Natural killer cell treated with Interleukin-12 subunit alpha and Interleukin-12 subunit beta and Interleukin-15 and Interleukin-18, amount 100 ng/mL, for 72 hours (primary cell): Measurements from ENCODE around the gene CCND2. TPM values are rescaled to one million over a fixed set of nuclear protein-coding genes. Genes with fewer than 3 reads are reported as not detected.

Experiments used
- ATAC-seq, 2 donors: fragments of 150-1000 bp; cut with Tn5 transposase in 1 of 2; sonication (Bioruptor Pico), chemical (Tn5 transposase) in 1 of 2; 2 replicates each; pipeline ENCODE4 v1.10.0; 2021
- DNase-seq: peaks from one replicate; pipeline ENCODE4 v3.0.0; 2022; ENCODE audit warnings: low spot score
- H3K27ac Mint-ChIP-seq, 2 donors: 1 replicate in 1 of 2; 2 replicates in 1 of 2; pipeline ENCODE4 v1.8.0; 2022; ENCODE audit warnings: mixed read lengths in 2 of 2, mild to moderate bottlenecking in 1 of 2, moderate library complexity in 1 of 2
- H3K27me3 Mint-ChIP-seq, 2 donors: 1 replicate in 1 of 2; 2 replicates in 1 of 2; pipeline ENCODE4 v1.8.0; 2022; ENCODE audit warnings: mixed read lengths in 2 of 2
- H3K36me3 Mint-ChIP-seq: one replicate; pipeline ENCODE4 v1.8.0; 2022; ENCODE audit warnings: mixed read lengths
- H3K4me1 Mint-ChIP-seq, 2 donors: 1 replicate in 1 of 2; 2 replicates in 1 of 2; pipeline ENCODE4 v1.8.0; 2022; ENCODE audit warnings: low read depth in 2 of 2, mixed read lengths in 2 of 2, mild to moderate bottlenecking in 1 of 2
- H3K4me3 Mint-ChIP-seq: one replicate; pipeline ENCODE4 v1.8.0; 2022; ENCODE audit warnings: mixed read lengths
- H3K9me3 Mint-ChIP-seq: 2 replicates; pipeline ENCODE4 v1.8.0; 2022; ENCODE audit warnings: mixed read lengths
- total RNA-seq, 2 donors: library from RNA; stranded (reverse); gene quantifications; one replicate each; pipeline ENCODE4 v1.2.3, GENCODE V29; 2022

Gene CCND2
- total RNA-seq, 2 donors from 2014 or later = 942 to 1,190 TPM

DNA sequence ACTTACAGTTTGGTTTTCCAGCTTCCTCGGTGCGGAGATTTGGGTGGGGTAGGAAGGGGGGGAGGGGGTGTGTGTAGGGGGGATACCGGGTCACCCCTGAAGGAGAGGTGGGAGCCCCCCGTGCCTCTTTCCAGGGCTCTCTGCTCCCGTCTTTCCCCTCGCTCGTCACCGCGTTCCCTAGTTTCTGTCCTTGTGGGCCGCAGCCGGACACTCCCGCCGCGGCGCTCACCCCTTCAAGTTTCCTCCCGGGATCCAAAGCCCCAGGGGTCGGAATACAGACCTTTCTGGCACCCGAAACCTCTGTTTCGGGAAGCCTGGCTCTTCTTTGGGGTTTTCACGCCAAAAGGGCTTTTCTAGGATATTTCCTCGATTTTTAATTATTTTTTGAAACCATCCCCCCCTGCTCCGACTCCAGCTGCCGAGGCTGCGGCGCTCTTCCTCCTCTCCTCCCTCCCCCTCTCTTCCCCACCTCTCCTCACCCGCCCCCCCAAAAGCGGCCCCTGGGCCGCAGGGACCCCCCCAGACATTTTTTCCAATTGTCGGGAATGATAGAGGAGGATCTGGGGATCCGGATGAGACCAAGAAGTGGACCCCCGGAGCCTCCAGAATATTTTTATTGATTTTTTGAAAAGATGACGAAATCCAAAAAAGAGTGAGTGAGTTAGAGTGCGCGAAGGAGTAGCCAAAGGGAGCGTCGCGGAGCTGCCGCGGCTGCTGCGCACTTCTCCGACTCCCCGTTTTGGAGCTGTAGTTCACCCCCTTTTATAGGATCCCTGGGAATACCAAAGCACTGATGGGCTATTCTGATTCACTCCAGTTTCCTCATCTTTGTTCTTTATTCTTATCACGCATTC lies 1.7 kb downstream of the CCND2 start:
- ATAC-seq (no peak), DNase-seq (no peak)
- H3K27me3 Mint-ChIP-seq = no peaks in the 10 kb centered on the region
- peak overlapping the region; percentile 93 to 94 for H3K27ac Mint-ChIP-seq
- H3K4me3 Mint-ChIP-seq = peak overlapping the region; percentile 99
- peaks cover 44 to 54% of the 10 kb centered on the region in 2 donors for H3K4me1 Mint-ChIP-seq
- peaks cover 52% of the 10 kb centered on the region for H3K36me3 Mint-ChIP-seq
- H3K9me3 Mint-ChIP-seq = no peaks in the 10 kb centered on the region

- no peak for DNase-seq
These were observed 2.3 kb downstream of the CCND2 start for GRCh38 chr12:4275870-4276301.

DNA sequence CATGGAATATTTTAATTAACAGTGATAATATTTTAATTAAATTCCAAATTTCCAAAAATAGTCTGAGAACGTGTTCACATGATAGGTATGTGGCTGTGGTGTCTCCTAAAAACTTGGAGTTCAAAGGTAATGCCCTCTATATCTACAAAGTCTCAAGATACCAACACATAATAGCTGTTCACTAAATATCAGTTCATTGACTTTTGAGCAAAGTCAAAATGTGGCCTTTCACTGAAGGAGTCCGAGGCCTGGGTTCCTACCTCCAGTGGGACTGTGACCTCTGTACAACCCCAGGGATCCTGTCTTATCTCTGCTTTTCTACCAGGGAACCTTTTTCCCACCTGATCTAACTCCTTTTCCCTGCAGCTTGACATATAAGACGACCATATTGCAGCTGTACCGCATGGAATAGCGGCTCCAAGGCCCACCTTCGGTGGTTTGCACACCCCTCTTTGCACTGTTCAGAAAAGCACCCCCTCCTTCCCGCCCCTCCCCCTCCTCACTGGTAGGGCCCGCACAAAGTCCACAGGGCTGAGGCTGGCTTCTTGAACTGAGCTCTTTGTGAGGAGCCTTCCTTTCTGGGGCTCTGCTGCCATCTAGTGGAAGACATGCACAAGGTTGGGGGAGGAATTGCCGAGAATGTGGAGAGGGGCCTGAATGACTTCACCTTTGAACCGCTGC lies 3.1 kb downstream of the CCND2 start:
- H3K4me1 Mint-ChIP-seq = peaks cover 52 to 64% of the 10 kb centered on the region in 2 donors
- peak overlapping the region; percentile 99 for H3K4me3 Mint-ChIP-seq
- H3K9me3 Mint-ChIP-seq = no peaks in the 10 kb centered on the region
- peak overlapping the region; percentile 93 to 94 for H3K27ac Mint-ChIP-seq
- DNase-seq = peak; percentile 85
- peaks cover 56% of the 10 kb centered on the region for H3K36me3 Mint-ChIP-seq
- ATAC-seq = peak; percentile 16 to 48
- H3K27me3 Mint-ChIP-seq = no peaks in the 10 kb centered on the region

More at GRCh38 chr12:4275870-4276301, 2.3 kb downstream of the CCND2 start:
- Mint-ChIP-seq H3K27me3 (no peaks in the 10 kb centered on the region), H3K9me3 (no peaks in the 10 kb centered on the region), H3K4me3 (peak overlapping the region; percentile 99), H3K4me1 (peaks cover 47 to 60% of the 10 kb centered on the region in 2 donors), H3K36me3 (peaks cover 56% of the 10 kb centered on the region), H3K27ac (peak overlapping the region; percentile 93 to 94)
- no peak for ATAC-seq

DNA sequence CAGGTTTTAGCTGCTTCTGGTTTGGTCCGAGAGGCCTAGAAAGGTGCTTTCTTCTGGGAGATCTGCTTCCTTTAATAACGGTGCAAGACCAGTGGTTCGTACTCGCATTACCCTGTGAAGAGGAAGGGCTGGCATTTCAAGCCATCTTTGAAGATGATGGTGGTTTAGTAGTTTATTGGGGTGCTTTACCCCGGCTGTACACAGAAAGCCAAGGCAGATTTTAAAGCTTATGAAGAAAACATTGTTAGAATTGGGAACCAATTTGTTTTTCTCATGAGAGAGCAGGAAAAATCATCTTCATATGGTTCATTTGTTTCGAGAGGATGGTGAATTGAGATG lies 3.6 kb downstream of the CCND2 start:
- no peaks in the 10 kb centered on the region for H3K9me3 Mint-ChIP-seq
- peaks cover 57 to 66% of the 10 kb centered on the region in 2 donors for H3K4me1 Mint-ChIP-seq
- no peak for ATAC-seq
- DNase-seq = no peak
- H3K27ac Mint-ChIP-seq = peak overlapping the region; percentile 93 to 94
- peaks cover 56% of the 10 kb centered on the region for H3K36me3 Mint-ChIP-seq
- H3K4me3 Mint-ChIP-seq = peak overlapping the region; percentile 99
- no peaks in the 10 kb centered on the region for H3K27me3 Mint-ChIP-seq

DNA sequence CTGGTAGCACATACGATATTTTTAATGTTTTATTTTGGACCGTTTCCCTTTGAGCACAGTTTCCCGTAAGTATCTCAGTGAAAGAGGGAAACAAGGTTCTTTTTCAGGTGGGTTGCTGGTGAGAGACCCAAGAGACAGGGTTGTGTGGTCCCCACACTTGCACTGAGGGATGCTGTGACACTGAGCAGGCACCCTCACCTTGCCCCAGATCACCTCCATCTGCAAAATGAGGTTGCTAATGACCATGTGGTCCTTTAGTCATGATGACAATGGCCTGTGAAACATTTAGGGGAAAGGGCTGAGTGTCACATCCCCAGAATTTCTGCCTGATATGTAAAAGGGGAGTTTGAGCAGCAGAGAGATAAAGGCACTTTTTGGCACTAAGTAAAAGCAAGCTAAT lies 4.3 kb downstream of the CCND2 start:
- Mint-ChIP-seq H3K9me3 (no peaks in the 10 kb centered on the region), H3K4me3 (peak overlapping the region; percentile 99), H3K27me3 (no peaks in the 10 kb centered on the region), H3K27ac (peak overlapping the region; percentile 93 to 94), H3K36me3 (peaks cover 56% of the 10 kb centered on the region), H3K4me1 (peaks cover 61 to 67% of the 10 kb centered on the region in 2 donors)
- ATAC-seq (no peak), DNase-seq (no peak)

- DNase-seq (peak; percentile 52), ATAC-seq (no peak)
- H3K27ac Mint-ChIP-seq = peak overlapping the region; percentile 93 to 94
- peaks cover 60 to 65% of the 10 kb centered on the region in 2 donors for H3K4me1 Mint-ChIP-seq
- H3K9me3 Mint-ChIP-seq = no peaks in the 10 kb centered on the region
- H3K4me3 Mint-ChIP-seq = peak overlapping the region; percentile 99
- H3K27me3 Mint-ChIP-seq = no peaks in the 10 kb centered on the region
- H3K36me3 Mint-ChIP-seq = peaks cover 58% of the 10 kb centered on the region
These were observed 5.0 kb downstream of the CCND2 start for GRCh38 chr12:4278329-4279197.

DNA sequence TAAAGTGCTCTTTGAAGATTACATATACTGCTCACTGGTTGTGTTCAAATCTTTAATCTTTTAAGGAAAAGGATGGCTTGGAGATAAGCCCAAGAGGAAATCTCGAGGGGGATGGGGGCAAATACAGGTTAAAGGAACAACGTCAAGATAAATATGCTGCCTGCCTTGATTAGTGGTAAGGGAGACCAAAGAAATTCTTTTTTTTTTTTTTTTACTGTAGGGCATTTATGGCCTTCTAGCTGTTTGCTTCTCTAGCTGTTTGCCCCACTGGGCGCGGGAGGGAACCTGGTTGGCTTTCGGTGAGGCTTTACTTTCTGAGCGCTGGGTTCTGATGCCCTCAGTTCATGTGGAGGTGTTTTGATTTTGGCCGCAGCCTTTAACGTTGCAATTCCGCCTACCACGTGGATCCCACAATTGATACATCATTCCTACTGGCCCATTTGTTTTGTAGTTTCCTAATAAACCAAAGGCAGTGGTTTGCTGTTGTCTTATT lies 5.7 kb downstream of the CCND2 start:
- H3K4me1 Mint-ChIP-seq = peaks cover 66 to 72% of the 10 kb centered on the region in 2 donors
- H3K4me3 Mint-ChIP-seq = peak overlapping the region; percentile 99
- H3K27me3 Mint-ChIP-seq = no peaks in the 10 kb centered on the region
- no peak for ATAC-seq
- H3K36me3 Mint-ChIP-seq = peaks cover 62% of the 10 kb centered on the region
- peak; percentile 15 for DNase-seq
- H3K9me3 Mint-ChIP-seq = no peaks in the 10 kb centered on the region
- H3K27ac Mint-ChIP-seq = peak overlapping the region; percentile 93 to 94

DNA sequence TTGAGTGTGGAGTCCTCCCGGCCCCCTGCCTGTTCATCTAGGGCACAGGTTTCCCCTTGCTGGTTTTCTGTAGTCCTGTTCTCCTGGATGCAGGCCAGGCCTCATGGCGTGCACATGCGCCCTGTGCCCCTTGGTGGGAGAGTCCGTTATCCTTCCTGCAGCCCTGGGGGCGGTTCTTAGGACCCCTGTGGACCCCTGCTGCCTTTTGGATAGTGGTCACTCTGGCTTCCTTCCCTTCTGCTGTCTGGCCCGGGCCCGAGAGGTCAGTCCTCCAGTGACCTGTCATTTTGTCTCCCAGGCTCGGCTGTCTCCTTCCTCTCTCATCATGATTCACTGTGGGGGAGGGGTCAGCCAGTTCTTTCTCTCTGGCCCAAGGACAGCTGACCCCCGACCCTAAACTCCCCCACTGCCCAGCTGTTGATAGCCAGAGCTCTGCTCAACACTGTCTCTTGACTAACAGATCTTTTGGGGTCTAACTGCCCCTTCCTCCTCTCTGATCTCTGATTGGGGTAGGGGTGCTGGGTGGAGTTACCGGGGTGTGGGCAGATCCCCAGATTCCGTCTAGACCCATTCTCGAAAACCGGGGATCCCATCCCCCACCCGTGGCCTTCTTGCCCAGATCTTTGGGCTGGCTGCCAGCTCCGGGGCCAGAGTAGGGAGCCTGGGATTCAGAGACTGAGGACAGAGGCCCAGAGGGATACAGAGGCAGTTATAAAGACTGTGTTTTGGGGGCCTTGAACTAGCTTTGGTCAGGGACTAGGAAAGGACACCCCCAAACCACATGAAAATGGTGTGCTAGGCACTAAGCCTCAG lies 7.0 kb downstream of the CCND2 start:
- H3K27ac Mint-ChIP-seq = peak overlapping the region; percentile 69 to 94

DNA sequence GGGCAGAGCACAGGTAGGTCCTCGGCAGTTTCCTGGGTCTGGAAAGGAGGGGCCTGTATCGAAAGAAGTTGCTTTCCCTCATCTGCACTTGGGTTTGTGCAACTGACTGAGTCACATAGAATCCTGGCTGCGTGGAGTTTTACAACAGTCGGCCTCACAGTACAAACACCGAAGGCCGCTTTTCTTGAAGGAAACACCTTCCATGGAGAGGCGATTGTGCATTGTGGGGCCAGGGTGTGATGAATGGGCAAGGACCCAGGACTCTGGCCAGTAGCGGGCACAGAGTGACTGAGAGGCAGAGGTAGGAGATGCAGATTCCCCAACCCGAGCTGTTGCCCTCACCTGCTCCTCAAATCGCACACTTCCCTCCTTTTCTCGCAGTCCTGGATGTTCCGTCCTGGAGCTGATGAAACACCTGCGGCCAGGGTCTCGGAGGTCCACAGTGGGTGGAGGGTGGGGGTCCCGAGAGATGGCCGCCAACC lies 7.7 kb downstream of the CCND2 start:
- H3K4me3 Mint-ChIP-seq = peak overlapping the region; percentile 99
- DNase-seq = no peak
- ATAC-seq = no peak
- peaks cover 76 to 80% of the 10 kb centered on the region in 2 donors for H3K4me1 Mint-ChIP-seq
- H3K27me3 Mint-ChIP-seq = no peaks in the 10 kb centered on the region
- H3K27ac Mint-ChIP-seq = peak overlapping the region; percentile 69 to 94
- H3K36me3 Mint-ChIP-seq = peaks cover 57% of the 10 kb centered on the region
- H3K9me3 Mint-ChIP-seq = no peaks in the 10 kb centered on the region

More for the DNA sequence above, 7.0 kb downstream of the CCND2 start:
- H3K36me3 Mint-ChIP-seq = peaks cover 57% of the 10 kb centered on the region
- H3K4me1 Mint-ChIP-seq = peaks cover 73 to 78% of the 10 kb centered on the region in 2 donors
- ATAC-seq (no peak), DNase-seq (peak; percentile 58)
- H3K4me3 Mint-ChIP-seq = peak overlapping the region; percentile 99
- no peaks in the 10 kb centered on the region for H3K9me3 Mint-ChIP-seq
- H3K27me3 Mint-ChIP-seq = no peaks in the 10 kb centered on the region

DNA sequence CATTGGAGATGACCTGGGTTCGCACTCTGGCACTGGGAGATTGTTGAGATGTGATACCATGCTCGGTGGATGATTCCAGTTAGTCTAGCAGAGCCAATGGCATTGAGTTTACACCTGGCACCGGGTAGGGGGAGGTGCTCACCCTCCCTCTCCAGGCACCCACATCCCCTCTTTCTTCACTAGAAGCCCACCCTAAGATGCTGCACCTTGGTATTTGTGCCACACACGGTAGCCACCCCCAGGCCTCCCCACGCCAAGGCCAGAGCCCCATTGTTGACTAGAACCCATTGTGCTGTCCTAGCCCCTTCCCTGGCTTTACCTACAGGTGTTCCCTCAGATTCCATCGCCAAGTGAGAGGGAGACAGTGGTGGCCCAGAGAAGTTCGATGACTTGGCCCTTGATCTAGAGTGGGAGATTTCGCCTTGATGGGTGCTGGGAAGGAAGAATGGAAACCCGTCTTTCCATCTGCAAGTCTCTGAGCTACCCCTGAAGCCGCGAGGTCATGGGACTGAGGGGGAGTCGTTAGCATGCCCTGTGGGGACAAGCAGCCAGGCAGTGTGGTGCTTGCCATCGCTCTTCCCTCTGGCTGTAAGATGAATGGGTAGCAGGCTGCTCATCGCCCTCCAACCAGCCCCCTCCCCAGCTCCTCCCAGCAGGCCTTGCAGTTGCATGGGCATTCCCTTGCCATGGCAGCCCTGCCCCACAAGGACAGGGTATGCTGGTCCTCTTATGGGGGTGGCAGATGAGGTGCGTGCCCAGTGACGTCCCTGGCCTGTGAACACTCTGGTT lies 8.7 kb downstream of the CCND2 start:
- DNase-seq (no peak), ATAC-seq (no peak)
- peaks cover 77 to 78% of the 10 kb centered on the region in 2 donors for H3K4me1 Mint-ChIP-seq
- H3K9me3 Mint-ChIP-seq = no peaks in the 10 kb centered on the region
- H3K4me3 Mint-ChIP-seq = peak overlapping the region; percentile 25
- H3K27ac Mint-ChIP-seq = peak overlapping the region in 1 of 2 donors; percentile 73
- H3K27me3 Mint-ChIP-seq = no peaks in the 10 kb centered on the region
- peaks cover 52% of the 10 kb centered on the region for H3K36me3 Mint-ChIP-seq

DNA sequence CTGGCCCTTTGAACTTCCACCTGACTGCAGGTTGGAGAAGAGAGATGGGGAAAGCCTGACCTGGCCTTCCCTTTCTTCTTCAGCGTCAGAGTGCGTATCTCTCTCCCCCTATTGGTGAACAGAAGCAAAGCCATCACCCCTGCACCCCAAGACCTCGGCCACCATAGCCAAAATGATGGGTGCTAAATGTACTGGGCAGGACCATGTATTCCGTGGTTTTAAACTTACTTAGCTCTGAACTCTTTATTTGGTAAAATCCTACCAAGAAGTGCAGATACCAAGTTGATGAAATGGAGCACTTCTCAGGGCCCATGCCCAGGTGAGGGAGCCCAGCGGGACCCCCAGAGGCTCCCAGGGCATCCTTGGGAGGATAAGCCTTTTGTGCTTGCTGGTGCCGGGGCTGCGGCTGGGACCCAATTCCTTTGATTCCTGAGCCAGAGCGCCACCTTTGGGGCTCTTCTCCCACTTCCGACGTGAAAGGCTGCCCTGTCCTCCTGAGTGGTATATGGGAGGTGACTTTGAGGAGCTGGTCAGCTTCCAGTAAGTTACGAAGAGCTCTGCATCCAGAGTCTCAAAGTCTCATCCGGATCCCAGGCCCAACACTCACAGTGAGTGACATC lies 9.4 kb downstream of the CCND2 start:
- no peak for DNase-seq
- no peaks in the 10 kb centered on the region for H3K9me3 Mint-ChIP-seq
- peak overlapping the region; percentile 73 to 82 for H3K27ac Mint-ChIP-seq
- peak overlapping the region; percentile 58 for H3K4me3 Mint-ChIP-seq
- H3K36me3 Mint-ChIP-seq = peaks cover 50% of the 10 kb centered on the region
- ATAC-seq = no peak
- H3K27me3 Mint-ChIP-seq = no peaks in the 10 kb centered on the region
- peaks cover 78% of the 10 kb centered on the region in 2 donors for H3K4me1 Mint-ChIP-seq
